ENCODE measurements around the gene CTSO.

DNA sequence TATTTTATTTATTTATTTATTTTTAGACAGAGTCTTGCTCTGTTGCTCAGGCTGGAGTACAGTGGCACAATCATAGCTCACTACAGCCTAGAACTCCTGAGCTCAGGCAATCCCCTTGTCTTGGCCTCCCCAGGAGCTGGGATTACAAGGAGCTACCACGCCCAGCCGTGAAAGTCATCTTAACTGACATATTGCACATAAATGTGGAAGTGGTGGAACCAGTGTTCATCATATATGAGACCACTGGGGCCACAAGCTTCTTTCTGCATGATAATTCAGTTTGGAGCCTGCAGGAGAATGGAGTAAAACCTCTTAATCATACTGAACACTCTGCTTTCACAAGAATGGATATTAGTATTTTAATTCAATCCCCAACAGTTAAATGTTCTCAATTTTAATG is 12.5 kb upstream of the CTSO start:
- TF ChIP-seq POLR2AphosphoS5 (IDR thresholded peaks at IDR 0.05; ENCODE audit: low read depth, low read length) (no peak), POLR2A (IDR thresholded peaks at IDR 0.05; ENCODE audit: low read depth, low read length) (no peak)
